ENCODE data around the gene GPRIN3.

GRCh38 chr4:89324671-89325070, 17.1 kb upstream of the GPRIN3 start:
- no peak for TF ChIP-seq CTCF (IDR thresholded peaks at IDR 0.05; ENCODE audit: borderline replicate concordance, extremely low read depth, low read length, poor library complexity, severe bottlenecking)
- no peak for TF ChIP-seq EZH2 (IDR thresholded peaks at IDR 0.05; ENCODE audit: borderline replicate concordance, low read depth, low read length, severe bottlenecking)

Data from DND-41 (cell line).